OCI-LY3 (cell line): ENCODE results near the gene CNN3.

ENCODE experiments used
- EZH2phosphoT487 ChIP-seq: fragments of 200-600 bp; shearing (Covaris generic); IDR thresholded peaks from 2 replicates; pipeline ENCODE4 v1.6.1; 2018; ENCODE audit warnings: antibody characterized with exemption, mixed run types, low read depth
- TF ChIP-seq, protein P1 (sequence below): fragments of 200-600, 300-600 bp; sonication (generic); IDR thresholded peaks from 2 replicates; pipeline ENCODE4 v1.5.1; 2014; ENCODE audit warnings: antibody characterized with exemption, low read length, low read depth

DNA sequence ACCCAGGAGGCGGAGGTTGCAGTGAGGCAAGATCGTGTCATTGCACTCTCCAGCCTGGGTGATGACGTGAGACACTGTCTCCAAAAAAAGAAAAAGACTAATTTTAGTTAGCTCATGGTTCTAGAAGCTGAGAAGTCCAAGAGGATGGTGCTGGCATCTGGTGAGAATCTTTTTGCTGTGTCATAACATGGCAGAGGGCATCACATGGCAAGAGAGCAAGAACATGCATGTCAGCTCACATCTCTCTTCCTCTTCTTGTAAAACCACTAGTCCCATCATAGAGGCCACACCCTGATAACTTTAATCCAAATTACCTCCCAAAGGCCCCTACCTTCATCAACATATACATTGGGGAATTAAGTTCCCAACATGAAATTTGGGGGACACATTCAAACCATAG is 13.8 kb upstream of the CNN3 start:
- TF ChIP-seq, protein P1, sequence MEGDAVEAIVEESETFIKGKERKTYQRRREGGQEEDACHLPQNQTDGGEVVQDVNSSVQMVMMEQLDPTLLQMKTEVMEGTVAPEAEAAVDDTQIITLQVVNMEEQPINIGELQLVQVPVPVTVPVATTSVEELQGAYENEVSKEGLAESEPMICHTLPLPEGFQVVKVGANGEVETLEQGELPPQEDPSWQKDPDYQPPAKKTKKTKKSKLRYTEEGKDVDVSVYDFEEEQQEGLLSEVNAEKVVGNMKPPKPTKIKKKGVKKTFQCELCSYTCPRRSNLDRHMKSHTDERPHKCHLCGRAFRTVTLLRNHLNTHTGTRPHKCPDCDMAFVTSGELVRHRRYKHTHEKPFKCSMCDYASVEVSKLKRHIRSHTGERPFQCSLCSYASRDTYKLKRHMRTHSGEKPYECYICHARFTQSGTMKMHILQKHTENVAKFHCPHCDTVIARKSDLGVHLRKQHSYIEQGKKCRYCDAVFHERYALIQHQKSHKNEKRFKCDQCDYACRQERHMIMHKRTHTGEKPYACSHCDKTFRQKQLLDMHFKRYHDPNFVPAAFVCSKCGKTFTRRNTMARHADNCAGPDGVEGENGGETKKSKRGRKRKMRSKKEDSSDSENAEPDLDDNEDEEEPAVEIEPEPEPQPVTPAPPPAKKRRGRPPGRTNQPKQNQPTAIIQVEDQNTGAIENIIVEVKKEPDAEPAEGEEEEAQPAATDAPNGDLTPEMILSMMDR: no peak
- TF ChIP-seq EZH2phosphoT487: no peak
